Neuron (in vitro differentiated cells): Measurements from ENCODE around the gene CLIC1.

Experiments
- H2AFZ ChIP-seq: one replicate; pipeline ENCODE4 v1.6.1; 2013; ENCODE audit warnings: low read depth, mild to moderate bottlenecking, inconsistent platforms, low read length, moderate library complexity
- H3K27me3 ChIP-seq: one replicate; pipeline ENCODE4 v1.6.1; 2013; ENCODE audit warnings: low read length; ENCODE audit not compliant: insufficient read depth
- H3K36me3 ChIP-seq: one replicate; pipeline ENCODE4 v1.6.1; 2013; ENCODE audit warnings: low read length; ENCODE audit not compliant: insufficient read depth
- H3K4me1 ChIP-seq: one replicate; pipeline ENCODE4 v1.6.1; 2013; ENCODE audit warnings: low read length; ENCODE audit not compliant: insufficient read depth
- H3K4me3 ChIP-seq: 2 replicates; pipeline ENCODE4 v1.5.1; 2013; ENCODE audit warnings: mild to moderate bottlenecking, low read length, moderate library complexity
- H3K9me3 ChIP-seq: one replicate; pipeline ENCODE4 v1.6.1; 2013; ENCODE audit warnings: low read length

The CLIC1 gene

DNA sequence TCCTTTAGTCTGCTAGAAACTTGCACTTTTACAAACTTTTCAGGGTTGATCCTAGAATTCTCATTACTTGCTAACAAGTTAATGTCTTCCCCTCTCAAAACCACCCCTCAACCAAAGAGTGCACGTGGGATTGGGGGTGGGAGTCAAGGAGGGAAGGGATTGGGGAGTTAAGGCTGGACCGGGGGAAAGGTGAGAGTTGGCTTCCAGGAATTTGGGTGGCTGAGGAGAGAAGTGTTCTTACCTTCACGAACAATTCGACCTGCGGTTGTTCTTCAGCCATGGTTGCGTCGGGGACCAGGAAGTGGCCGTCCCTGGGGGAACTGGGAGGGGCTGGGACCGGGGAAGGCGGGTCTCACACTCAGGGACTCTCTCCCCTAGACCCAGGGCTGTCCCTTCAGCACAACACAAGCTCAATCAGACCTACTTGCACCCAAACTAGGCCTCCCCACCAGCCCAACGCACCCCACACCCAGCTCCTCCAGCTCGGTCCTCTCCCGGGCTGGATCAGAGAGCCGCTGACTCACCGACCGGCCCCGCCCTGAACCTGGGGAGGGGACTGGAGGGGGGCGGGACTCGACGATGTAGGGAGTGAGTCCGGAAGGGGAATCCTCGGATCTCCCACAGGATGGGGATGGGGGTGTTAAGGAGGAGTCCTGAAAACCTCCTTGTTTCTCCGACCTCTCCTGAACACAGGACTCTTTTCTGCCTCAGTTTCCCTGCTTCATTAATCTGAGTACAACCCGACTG is at the start of gene CLIC1:
CLIC1 (minus strand) TSS at position 510 of the 747 bp plus-strand sequence; CDS start at position 280, 230 bp downstream.
- H3K4me3 ChIP-seq: peak within 1 kb of the TSS; percentile 85
- H3K27me3 ChIP-seq: no peaks in the 10 kb centered on the region
- peaks cover 51% of the 10 kb centered on the region for H3K4me1 ChIP-seq
- peaks cover 26% of the 10 kb centered on the region for H3K36me3 ChIP-seq
- H3K9me3 ChIP-seq: no peaks in the 10 kb centered on the region
- H2AFZ ChIP-seq: peak within 1 kb of the TSS; percentile 5

DNA sequence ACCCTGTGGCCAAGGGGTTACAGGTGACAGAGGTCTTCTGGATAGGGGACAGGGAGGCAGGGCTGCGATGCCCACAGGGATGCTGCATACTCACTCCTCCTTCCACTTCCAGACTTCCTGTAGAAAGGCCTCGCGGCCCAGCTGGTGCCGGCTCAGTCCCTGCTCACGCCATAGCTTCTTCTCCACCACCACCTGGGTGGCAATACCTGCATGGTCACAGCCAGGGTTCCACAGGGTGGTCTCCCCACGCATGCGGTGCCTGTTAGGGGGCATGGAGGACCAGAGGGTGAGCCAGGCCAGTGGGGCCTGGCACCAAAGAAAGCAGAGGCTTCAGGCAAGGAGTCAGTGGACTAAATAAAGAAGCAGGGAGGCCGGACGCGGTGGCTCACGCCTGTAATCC is 49.1 kb upstream of the CLIC1 start:
- Histone ChIP-seq H3K4me1 (no peaks in the 10 kb centered on the region), H3K36me3 (peaks cover 54% of the 10 kb centered on the region)

DNA sequence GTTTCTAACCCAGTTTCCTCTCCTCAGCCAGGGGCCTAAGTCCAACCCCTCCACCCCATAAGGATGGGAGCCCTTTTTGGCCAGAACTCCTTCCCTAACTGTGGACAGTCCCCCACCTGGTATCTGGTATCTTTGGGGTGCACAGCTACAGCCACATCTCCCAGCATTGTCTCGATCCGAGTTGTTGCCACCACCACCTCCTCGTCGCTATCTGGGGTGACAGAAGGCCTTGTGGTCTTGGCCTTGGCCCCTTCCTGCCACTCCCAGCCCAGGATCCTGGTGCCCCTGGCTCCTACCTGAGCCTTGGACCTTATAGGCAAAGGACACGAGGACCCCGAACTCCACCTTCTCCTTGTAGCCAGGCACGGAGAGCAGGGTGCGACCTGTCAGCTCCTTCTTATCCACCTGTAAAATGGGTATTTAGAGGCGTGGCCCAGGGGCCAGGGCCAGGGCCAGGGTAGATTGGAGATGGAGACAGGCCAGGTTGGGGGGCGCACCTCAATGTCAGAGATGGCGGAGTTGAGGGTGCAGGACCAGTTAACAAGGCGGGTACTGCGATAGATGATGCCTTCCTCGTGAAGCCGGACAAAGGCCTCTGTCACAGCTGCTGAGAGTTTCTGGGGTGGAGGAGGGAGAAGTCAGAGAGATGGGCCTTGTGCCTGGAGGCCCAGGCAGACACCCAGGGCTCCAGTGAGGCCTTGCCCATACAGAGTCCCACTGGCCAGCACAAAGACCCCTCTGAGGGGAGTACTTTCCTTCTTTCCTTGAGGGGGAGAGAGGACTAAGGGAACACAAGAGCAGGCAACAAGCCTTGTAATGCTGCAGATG is 48.0 kb upstream of the CLIC1 start:
- H3K27me3 ChIP-seq: no peaks in the 10 kb centered on the region
- peaks cover 62% of the 10 kb centered on the region for H3K36me3 ChIP-seq
- H3K4me3 ChIP-seq: no peak overlapping the region
- H3K4me1 ChIP-seq: no peaks in the 10 kb centered on the region
- no peak overlapping the region for H2AFZ ChIP-seq
- no peaks in the 10 kb centered on the region for H3K9me3 ChIP-seq

More for the DNA sequence above, 49.1 kb upstream of the CLIC1 start:
- Histone ChIP-seq H3K9me3 (no peaks in the 10 kb centered on the region), H3K27me3 (no peaks in the 10 kb centered on the region), H2AFZ (no peak overlapping the region), H3K4me3 (no peak overlapping the region)

DNA sequence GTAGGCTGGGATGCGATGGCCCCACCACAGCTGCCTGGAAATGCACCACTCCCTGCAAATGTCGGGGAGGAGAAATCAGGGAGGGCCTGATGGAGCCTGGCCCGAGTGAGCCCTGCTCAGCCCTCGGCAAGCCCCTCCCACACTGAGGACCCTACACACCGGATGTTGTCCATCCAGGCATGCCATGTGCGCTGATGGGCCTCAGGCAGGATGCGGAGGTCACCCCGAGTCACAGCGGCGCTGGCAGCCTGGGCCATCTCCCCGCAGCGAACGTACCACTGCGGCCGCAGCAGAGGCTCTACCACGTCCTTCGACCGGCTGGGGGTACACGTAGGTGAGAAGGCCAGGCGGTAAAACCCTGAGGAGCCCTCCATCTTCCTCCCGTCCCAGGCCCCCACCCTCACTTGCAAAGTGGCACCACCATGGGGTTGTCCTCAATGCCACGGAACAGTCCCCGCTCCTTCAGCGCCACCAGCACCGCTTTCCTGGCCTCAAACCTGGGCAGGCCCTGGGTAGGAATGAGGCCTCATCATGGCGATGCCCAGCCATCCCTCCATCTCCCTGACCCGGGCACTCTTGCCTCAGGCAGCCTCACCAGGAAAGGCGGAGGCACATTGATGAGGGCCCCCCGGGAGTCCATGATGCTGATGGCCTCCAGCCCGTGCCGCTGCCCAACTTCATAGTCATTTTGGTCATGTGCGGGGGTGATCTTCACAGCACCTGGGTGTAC is 46.0 kb upstream of the CLIC1 start:
- H3K9me3 ChIP-seq: no peaks in the 10 kb centered on the region
- H2AFZ ChIP-seq: no peak overlapping the region
- H3K4me1 ChIP-seq: no peaks in the 10 kb centered on the region
- H3K4me3 ChIP-seq: no peak overlapping the region
- peaks cover 68% of the 10 kb centered on the region for H3K36me3 ChIP-seq
- no peaks in the 10 kb centered on the region for H3K27me3 ChIP-seq

DNA sequence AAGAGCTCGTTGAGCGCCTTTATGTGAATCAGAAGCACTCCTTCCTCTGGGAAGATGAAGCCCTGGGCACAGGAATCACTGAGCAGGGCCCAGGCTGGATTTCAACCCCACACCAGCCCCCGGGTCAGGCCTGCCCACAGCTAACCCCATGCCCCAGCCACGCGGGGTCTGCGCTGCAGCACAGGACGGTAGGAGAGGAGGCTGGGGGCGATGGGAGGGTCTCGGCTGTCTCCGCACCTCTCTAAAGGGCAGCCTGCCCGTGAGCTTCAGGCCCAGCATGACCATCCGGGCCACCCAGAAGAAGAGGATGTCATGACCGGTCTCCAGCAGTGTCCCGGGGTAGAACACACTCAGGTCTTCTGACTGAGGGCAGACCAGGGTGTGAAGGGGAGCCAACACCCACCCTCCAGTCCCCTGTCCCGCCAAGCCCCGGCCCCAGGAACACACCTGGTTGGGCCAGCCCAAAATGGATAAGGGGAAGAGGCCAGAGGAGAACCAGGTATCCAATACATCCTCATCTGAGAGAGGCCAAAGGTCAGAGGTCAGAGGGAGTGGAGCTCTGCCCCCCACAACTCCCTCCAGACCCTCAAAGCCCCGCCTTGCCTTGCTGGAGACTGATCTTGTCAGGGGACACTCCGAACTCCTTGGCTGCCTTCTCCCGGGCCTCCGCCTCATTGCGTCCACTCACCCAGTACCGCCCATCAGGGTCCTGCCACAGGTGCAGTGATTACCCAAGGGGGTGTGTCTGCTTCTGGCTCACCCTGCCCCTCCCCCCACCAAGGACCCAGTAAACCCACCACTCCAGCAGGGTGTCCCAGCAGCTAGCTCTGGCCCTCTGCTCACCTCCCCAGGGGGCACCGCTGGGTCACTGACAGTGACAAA is 45.2 kb upstream of the CLIC1 start:
- H2AFZ ChIP-seq: no peak overlapping the region
- H3K9me3 ChIP-seq: no peaks in the 10 kb centered on the region
- peaks cover 3% of the 10 kb centered on the region for H3K4me1 ChIP-seq
- H3K27me3 ChIP-seq: no peaks in the 10 kb centered on the region
- peaks cover 66% of the 10 kb centered on the region for H3K36me3 ChIP-seq
- H3K4me3 ChIP-seq: no peak overlapping the region

DNA sequence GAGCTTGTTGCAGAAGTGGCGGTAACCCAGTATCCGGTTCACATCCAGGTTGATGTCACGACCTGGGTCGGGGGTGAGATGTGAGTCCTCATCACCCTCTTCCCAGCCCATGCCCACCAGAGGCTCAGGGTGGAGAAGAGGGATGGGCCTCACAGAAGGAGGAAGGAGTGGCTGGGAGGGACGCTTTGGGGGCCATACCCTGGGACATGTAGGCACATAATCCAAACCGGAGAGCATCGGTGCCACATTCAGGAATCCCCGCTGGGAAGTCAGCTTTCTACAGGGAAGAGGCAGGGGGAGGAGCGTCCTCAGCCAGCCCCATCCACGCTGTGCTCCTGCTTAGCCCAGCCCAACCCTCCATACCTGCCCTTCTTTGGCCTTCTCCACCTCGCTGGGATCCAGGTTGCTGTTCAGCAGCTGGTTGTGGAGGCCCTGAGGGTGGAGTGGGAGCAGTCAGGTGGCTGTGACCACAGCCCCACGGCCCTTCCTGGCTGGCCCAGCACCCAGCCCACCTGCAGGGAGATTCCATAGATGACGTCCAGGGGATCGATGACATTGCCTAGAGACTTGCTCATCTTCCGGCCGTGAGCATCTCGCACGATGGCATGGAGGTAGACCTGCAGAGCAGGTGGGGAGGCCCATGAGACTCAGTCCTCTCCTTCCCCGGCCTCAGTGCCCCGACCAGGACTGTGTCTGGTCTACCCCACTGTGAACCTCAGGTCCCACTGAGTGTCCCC is 44.3 kb upstream of the CLIC1 start:
- Histone ChIP-seq H3K9me3 (no peaks in the 10 kb centered on the region), H3K4me3 (no peak overlapping the region), H3K36me3 (peaks cover 65% of the 10 kb centered on the region), H3K27me3 (no peaks in the 10 kb centered on the region), H2AFZ (no peak overlapping the region), H3K4me1 (peaks cover 3% of the 10 kb centered on the region)

DNA sequence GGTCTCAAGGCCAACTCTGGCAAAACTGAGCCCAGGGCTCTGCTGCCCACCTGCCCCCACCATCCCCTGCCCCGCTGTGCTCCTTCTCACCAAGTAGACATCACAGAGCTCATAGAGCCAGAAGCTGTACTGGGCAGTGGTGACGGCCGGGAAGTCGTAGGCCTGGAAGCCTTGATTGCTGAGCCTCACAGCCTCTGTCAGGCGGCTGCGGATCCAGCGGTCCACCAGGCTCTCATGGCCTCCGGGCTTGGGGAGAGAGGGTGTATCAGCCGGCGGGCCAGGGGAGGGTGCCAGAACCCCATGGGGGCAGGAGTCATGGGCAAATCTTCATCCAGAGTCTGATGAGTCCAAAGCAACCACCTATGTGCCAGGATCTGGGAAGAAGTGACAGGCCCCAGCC is 43.6 kb upstream of the CLIC1 start:
- Histone ChIP-seq H3K27me3 (no peaks in the 10 kb centered on the region), H3K36me3 (peaks cover 57% of the 10 kb centered on the region)

DNA sequence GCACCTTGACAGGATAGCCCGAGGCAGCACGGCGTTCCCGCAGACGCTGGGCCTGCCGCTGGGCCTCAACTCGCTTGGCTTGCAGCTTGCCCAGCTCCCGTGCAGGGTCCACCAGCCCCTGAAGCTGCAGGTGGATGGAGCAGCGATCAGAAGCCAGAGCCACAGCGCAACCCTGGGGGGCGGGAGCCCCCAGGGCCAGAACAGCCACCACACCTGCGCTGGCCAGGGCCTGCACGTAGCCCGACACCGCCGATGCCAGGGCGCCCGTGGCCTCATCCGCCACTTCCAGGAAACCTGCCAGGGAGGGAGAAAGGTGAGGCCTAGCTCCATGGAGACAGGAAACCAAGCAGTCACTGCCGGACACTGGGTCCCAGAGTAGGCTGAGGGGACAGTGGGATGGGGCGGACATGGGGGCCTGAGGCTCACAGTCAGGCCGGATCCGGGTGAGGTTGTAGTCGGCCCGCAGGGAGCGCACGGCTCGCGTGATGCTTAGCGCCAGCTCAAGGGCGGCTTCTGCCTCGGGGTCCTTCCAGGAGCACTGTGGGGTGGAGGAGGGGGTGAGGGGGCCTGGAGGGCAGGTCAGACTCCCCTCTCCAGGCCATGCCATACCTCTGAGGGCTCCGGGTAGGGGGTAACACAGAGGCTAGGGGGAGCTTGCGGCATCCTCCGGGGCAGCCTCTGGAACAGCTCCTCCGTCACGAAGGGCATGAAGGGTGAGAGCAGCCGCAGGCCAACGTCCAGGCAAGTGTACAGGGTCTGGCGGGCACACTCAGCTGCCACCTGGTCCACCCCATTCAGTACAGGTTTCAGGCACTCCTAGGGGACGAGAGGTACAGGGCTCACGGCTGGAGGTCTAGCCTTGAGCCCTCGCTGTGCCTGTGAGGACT is 42.9 kb upstream of the CLIC1 start:
- Histone ChIP-seq H3K36me3 (peaks cover 51% of the 10 kb centered on the region), H3K9me3 (no peaks in the 10 kb centered on the region), H3K4me1 (peaks cover 3% of the 10 kb centered on the region), H3K27me3 (no peaks in the 10 kb centered on the region), H2AFZ (no peak overlapping the region), H3K4me3 (no peak overlapping the region)

More for the DNA sequence above, 43.6 kb upstream of the CLIC1 start:
- no peaks in the 10 kb centered on the region for H3K9me3 ChIP-seq
- H3K4me1 ChIP-seq: peaks cover 3% of the 10 kb centered on the region
- no peak overlapping the region for H2AFZ ChIP-seq
- no peak overlapping the region for H3K4me3 ChIP-seq

DNA sequence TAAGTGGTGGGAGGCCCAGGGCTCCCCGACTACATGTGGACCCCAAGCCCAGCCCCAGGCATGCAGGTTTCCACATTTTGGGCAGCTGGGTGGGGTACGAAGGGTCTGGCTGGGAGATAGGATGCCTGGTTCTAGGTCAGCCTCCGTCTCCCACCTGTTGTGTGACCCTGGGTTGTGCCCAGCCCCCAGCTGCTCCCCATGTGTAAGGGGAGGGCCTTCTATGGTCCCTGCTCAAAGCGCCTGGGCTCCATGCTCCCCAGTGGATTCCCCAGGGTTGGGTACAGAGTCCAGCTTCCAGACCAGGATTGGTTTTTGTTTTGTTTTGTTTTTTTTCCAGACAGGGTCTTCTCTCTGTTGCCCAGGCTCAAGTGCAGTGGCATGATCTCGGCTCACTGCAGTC is 41.9 kb upstream of the CLIC1 start:
- H3K9me3 ChIP-seq: no peaks in the 10 kb centered on the region
- H3K36me3 ChIP-seq: peaks cover 44% of the 10 kb centered on the region
- H3K4me1 ChIP-seq: peaks cover 3% of the 10 kb centered on the region
- H3K4me3 ChIP-seq: no peak overlapping the region
- H3K27me3 ChIP-seq: no peaks in the 10 kb centered on the region
- no peak overlapping the region for H2AFZ ChIP-seq

DNA sequence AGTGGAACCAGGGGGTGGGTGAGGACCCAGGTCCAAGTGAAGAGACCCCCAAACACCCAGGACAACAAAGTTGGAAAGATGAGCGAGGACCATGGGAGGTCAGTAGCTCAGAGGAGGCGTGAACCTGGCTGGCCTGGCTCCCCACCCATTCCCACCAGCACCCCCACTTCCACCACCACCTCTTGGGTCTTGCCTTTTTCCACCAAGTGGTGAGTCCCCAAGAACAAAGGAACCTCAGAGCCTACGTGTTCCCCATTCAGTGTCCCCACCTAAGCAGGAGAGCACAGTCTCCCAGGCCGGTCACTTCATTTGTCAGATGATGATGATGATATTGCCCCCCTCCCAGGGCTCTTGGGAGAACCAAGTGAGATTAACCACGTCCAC is 41.3 kb upstream of the CLIC1 start:
- Histone ChIP-seq H3K4me1 (peaks cover 3% of the 10 kb centered on the region), H3K36me3 (peaks cover 40% of the 10 kb centered on the region), H3K9me3 (no peaks in the 10 kb centered on the region), H2AFZ (no peak overlapping the region), H3K4me3 (no peak overlapping the region), H3K27me3 (no peaks in the 10 kb centered on the region)

DNA sequence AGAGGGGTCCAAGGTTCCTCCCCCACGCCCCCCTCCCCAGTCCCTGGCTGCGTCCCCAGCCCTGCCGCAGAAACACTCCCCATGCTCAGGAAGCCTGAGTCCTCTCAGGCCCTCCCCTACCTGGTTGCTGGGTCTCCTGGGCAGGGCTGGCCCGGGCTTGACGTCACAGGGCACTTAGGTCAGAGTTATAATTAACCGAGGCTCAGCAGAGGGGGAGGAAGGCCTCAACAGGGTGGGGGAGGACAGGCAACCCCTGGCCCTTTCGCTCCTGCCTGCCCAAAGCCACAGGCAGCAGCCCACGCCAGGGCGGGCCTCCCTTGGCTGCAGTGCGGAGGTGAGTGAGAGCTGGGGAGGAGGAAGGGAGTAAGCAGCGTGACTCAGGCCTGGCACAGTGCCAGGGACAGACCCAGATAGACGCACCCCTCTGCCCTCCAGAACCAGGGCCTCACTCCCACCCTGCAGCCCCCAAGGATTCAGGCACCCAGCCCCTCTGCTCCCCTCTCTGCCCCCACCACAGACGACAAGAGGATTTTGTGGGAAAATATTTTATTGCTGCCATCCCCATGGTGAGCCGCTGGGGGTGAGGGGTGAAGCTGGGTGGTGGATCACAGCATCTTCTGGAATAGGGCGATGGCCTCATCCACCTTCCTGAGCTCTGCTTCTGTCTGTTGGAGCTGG is 40.8 kb upstream of the CLIC1 start, which contains the start of gene VWA7:
VWA7 (minus strand) TSS at position 340 of the 678 bp plus-strand sequence. CDS start 549 bp downstream, outside the sequence.
- Histone ChIP-seq H2AFZ (no peak within 1 kb of the TSS), H3K27me3 (no peaks in the 10 kb centered on the region), H3K9me3 (no peaks in the 10 kb centered on the region), H3K36me3 (peaks cover 34% of the 10 kb centered on the region), H3K4me3 (no peak within 1 kb of the TSS), H3K4me1 (peaks cover 3% of the 10 kb centered on the region)
